Erythroblast (primary cell): Measurements from ENCODE around the gene ADCY7.

Experiments
- GATA1 ChIP-seq: IDR thresholded peaks from 2 replicates; pipeline ENCODE4 v1.6.1; 2011; ENCODE audit warnings: low read depth, mild to moderate bottlenecking, control low read depth, low read length, moderate library complexity
- POLR2A ChIP-seq: IDR thresholded peaks from 2 replicates; pipeline ENCODE4 v1.6.1; 2011; ENCODE audit warnings: mild to moderate bottlenecking, low read length

DNA sequence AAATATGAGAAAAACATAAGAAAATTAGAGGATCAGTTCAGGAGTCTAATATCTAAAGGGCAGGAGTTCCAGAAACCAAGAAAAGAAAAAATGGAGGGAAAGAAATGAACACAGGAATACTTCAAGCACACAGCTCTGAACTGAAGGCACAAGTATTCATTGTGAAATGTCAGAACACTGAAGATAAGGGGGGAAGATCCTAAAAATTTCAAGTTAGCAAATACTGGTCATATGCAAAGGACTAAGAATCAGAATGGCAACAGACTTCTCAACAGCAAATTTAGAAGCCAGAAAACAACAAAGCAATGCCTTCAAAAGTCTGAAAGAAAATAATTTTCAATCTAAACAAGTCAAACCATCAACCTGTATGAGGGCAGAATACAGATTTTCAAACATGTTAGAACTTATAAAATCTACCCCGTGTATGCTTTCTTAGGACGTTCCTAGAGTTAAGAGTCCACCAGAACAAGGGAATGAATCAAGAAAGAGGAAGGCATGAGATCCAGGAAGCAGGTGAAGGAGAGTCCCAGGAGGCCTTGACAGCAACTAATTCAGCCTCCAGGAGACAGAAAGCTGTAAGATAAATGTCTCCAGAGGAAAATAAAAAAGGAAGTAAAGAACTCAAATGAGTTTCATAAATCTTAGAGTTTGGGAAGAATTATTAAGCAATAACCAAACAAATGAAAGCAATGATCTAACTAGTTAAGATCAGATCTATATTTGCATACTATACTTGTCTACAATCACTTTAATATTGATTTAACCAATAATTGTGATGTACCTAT lies 99.6 kb downstream of the ADCY7 start:
- no peak for TF ChIP-seq POLR2A
- TF ChIP-seq GATA1, result no peak
